Coronary artery (tissue), 2 donors: Measurements from ENCODE around the gene NR2E1.
A peak's percentile ranks its signal among the peaks of the same experiment; 100 is the strongest.

Source experiments
- DNase-seq: peaks from one replicate; pipeline ENCODE4 v3.0.0-alpha.2; 2017; ENCODE audit warnings: low spot score
- H3K27ac ChIP-seq, 2 donors: fragments of 200-600 bp; sonication (generic); one replicate each; pipeline ENCODE4 v1.5.1; 2016 to 2019
- H3K4me3 ChIP-seq: fragments of 200-600 bp; sonication (generic); 2 replicates; pipeline ENCODE4 v1.5.1; 2016; ENCODE audit warnings: mild to moderate bottlenecking, moderate library complexity
- TF ChIP-seq, protein P1 (sequence below): fragments of 200-600 bp; sonication (generic); IDR thresholded peaks from one replicate; pipeline ENCODE4 v1.5.1; 2019; ENCODE audit warnings: antibody characterized with exemption

Gene NR2E1

DNA sequence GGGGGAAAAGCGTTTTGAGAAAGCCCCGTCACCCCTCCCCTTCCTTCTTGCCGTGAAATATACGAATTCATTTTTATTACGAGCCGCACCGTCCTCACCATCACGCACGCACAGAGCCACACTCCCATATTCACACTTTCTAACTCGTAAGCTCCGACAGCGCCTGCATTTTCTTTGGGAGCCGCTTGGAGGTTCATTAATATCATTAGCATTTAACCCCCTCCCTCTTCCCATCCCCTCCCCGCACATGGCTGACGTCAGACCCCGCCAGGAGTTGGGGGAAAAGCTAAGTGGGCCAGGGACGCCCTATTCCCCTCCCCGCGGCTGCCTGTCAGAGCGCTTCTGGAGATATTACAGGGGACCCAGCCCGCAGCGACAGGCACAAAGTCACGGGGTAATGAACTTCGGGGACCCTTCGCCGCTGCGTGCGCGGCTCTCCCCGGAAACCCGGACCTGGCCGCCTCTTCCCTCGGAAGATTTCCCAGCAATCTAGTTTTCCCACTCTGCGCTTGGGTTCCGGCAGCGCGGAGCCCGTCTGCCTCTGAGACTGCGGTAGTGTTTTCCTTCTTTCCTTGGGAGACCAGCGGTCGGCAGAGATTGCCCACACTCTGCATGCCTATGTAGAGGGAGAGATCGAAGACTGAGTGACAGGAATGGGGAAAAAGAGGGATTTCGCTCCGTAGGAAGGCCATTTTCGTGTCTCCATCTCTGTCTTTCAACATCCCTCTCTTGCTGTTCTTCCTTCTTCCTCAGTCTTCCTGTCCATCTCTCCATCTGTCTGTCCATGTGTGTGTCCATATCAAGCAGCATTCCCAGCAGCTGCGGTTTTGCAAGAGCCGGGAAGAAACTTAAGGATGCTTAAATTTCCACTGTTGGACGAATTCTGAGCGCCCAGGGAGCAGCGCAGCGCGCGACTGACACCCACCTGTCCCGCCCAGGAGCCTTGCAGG lies at the start of gene NR2E1:
TSS of gene NR2E1 (plus strand) at position 309 of the 950 bp plus-strand sequence. CDS start 744 bp downstream, outside the sequence.
- DNase-seq, result no peak
- TF ChIP-seq, protein P1, sequence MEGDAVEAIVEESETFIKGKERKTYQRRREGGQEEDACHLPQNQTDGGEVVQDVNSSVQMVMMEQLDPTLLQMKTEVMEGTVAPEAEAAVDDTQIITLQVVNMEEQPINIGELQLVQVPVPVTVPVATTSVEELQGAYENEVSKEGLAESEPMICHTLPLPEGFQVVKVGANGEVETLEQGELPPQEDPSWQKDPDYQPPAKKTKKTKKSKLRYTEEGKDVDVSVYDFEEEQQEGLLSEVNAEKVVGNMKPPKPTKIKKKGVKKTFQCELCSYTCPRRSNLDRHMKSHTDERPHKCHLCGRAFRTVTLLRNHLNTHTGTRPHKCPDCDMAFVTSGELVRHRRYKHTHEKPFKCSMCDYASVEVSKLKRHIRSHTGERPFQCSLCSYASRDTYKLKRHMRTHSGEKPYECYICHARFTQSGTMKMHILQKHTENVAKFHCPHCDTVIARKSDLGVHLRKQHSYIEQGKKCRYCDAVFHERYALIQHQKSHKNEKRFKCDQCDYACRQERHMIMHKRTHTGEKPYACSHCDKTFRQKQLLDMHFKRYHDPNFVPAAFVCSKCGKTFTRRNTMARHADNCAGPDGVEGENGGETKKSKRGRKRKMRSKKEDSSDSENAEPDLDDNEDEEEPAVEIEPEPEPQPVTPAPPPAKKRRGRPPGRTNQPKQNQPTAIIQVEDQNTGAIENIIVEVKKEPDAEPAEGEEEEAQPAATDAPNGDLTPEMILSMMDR, result no peak
- Histone ChIP-seq H3K27ac (no peak within 1 kb of the TSS), H3K4me3 (peak within 1 kb of the TSS; percentile 56)

DNA sequence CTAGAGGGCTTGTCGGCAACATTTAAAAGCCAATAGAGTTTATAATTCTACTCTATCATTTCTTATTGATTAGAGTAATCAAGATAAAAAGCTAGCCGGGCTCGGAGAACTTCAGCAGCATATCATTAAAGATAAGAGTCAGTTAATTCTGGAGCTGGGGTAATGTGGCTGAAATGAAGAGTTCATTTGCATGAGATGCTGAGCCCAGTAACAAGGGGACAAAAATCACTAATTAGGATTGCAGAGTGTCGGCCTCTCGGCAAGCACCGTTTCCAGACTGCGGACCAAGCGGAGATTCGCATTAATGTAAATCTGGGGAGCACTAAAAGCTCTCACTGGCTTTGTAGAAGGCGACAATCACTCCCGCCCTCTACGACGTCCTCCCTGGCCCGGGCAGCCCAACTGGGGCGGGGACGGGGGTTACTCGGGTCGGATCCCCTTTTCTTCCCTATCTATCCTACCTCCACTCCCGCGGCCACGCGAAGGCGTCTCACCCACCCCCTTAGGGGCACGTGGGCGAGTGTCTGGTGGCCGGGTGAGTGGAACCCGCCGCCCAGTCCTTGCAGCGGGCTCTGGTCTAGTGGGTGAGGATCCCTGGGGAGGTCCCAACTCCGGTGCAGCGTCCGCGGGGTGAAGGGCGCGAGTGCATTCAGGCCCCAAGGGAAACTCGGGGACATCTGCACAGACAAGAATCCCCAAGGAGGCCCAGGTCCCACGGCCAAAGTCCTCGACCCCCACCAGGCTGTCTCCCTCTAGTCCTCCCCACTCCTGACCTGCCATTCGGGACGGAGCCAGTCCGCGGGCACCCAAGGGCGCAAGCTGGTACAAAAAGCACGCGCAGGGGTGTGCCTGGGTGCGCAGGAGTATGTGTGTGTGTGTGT lies 49.0 kb upstream of the NR2E1 start:
- no peak overlapping the region for H3K27ac ChIP-seq
- DNase-seq, result no peak
- peak overlapping the region; percentile 72 for H3K4me3 ChIP-seq
- TF ChIP-seq, protein P1, result no peak

DNA sequence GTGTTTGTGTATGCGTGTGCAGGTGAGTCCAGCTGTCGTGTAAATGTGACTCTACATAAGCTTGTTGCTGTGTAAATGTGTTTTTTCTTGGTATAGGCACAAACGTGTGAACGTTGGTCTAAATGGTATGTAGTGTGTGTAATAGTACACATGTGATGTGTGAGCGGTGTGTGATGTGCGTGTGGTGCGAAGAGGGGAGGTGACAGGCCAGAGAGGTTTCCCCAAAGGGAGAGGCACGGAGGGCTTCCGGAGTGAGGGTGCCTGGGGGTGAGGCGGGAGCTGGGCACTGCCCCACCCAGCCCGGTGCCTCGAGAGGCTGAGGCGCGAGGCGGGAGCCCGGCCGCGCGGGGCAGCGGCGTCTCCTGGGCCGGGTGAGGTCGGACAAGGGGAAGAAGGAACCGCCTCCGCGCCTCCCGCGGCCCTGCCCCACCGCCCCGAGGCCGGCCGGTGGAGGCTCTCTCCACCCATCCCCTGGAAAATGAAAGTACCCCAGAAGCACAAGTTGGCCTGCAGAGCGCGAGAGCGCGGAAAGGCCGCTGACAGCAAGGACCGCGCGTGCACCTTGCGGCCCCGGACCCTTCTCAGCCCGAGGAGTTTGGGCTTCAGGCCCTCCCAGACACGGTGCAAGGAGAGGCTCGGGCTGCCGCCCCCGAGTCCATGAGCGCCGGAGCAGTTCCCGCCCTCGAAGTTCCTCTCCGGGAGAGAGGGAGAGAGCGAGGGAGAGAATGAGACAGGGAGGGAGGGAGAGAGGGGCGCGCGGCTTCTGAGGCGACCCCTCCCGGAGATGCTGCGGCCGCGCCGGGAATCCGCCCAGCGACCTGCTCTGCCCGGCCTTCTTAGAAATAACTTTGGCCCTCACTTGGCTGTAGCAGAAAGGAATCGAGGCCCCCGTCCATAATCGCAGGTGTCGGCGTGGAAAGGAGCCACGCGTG lies 48.1 kb upstream of the NR2E1 start:
- peak overlapping the region; percentile 72 for H3K4me3 ChIP-seq
- H3K27ac ChIP-seq, result no peak overlapping the region
- TF ChIP-seq, protein P1, result no peak
- DNase-seq, result no peak

GRCh38 chr6:108118359-108118724 lies 47.5 kb upstream of the NR2E1 start:
- Histone ChIP-seq H3K4me3 (peak overlapping the region; percentile 72), H3K27ac (no peak overlapping the region)
- DNase-seq, result no peak
- TF ChIP-seq, protein P1, result no peak

DNA sequence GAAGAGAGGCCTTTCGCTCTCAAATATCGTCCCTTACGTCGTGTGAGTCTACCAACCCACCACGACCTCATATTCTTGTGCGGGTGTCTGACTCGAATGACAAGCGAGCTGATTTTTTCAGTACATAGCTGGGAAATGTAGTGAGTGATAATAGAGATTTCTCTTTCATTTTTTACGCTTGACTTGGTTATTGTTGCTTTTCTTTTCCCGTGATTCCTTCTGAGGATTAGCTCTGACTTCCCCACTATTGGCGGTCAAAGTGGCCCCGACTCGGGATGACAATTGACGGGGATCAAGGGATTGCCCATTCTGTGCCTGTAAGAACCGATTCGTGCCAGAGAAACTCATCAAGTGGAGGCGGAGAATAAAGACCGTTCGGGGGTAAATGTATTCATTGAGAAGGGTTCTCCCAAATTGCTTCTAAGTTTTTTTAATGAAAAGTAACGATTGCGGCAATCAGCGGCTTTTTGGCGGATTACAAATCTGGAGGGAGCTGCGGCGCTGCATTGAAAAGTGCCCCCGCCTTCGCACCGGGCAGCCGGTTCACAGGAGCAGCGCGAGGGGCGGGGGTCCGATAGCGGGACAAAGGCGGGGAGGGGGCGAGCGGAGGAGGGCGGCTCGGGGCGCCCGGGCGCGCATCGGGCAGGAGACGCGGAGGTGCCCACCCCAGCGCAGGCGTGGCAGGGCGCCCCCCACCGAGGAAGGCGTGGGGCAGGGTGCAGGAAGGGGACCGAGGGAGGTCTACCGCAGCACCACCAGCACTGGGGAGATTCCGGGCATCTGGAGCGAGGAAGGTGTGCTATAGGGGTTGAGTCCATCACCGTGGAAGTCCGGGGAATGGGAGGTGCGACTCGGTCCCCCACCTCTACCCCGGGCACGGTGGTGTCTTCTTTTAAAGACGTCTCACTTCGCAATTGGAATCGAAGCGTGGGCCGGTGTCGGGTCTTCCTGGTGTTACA lies 46.7 kb upstream of the NR2E1 start:
- TF ChIP-seq, protein P1, result no peak
- DNase-seq, result no peak

More for the DNA sequence above, 46.7 kb upstream of the NR2E1 start:
- peak overlapping the region; percentile 72 for H3K4me3 ChIP-seq
- no peak overlapping the region for H3K27ac ChIP-seq
